Naive thymus-derived CD8-positive, alpha-beta T cell (primary cell): ENCODE measurements around the gene INPP5A. TPM values are rescaled to one million over a fixed set of nuclear protein-coding genes. Genes with fewer than 3 reads are reported as not detected.
A peak's percentile ranks its signal among the peaks of the same experiment; 100 is the strongest.
"Not testable (repeated sequence)": the region's sequence is repeated elsewhere in the genome, so short reads cannot be mapped to it uniquely, and the experiment has no call there.

Experiments
- ATAC-seq, 2 donors: fragments of 150-1000 bp; cut with Tn5 transposase in 1 of 2; sonication (Bioruptor Pico), chemical (Tn5 transposase) in 1 of 2; 1 replicate in 1 of 2; 2 replicates in 1 of 2; pipeline ENCODE4 v1.10.0; 2021; ENCODE audit warnings: mild to moderate bottlenecking in 2 of 2, moderate library complexity in 2 of 2
- POLR2A ChIA-PET: fragments of 350-600 bp; sonication (Branson Sonifier 250); formaldehyde crosslinking; loops from one replicate; lab custom pipeline; 2021; ENCODE audit warnings: antibody characterized with exemption; lab: Charles Lee
- DNase-seq, 10 donors: peaks; one replicate each; pipeline versions ENCODE4 v3.0.0 to v3.0.0-alpha.2; 2020 to 2022
- H3K27ac Mint-ChIP-seq, 10 donors: one replicate each; pipeline ENCODE4 v1.8.0; 2020 to 2022; ENCODE audit warnings: mild to moderate bottlenecking in 10 of 10, mixed read lengths in 10 of 10, moderate library complexity in 4 of 10, inconsistent platforms in 1 of 10
- H3K27me3 Mint-ChIP-seq, 5 donors: one replicate each; pipeline ENCODE4 v1.8.0; 2021 to 2022; ENCODE audit warnings: mixed read lengths in 5 of 5
- H3K36me3 Mint-ChIP-seq, 3 donors: one replicate each; pipeline ENCODE4 v1.8.0; 2020 to 2022; ENCODE audit warnings: mixed read lengths in 3 of 3, mild to moderate bottlenecking in 2 of 3, inconsistent platforms in 1 of 3
- H3K4me1 Mint-ChIP-seq, 4 donors: one replicate each; pipeline ENCODE4 v1.8.0; 2021 to 2022; ENCODE audit warnings: mixed read lengths in 4 of 4
- H3K4me3 Mint-ChIP-seq, 10 donors: one replicate each; pipeline ENCODE4 v1.8.0; 2020 to 2022; ENCODE audit warnings: mild to moderate bottlenecking in 10 of 10, mixed read lengths in 10 of 10, moderate library complexity in 6 of 10, inconsistent platforms in 1 of 10
- H3K9me3 Mint-ChIP-seq, 9 donors: one replicate each; pipeline ENCODE4 v1.8.0; 2020 to 2022; ENCODE audit warnings: mixed read lengths in 9 of 9, mild to moderate bottlenecking in 3 of 9, inconsistent platforms in 1 of 9, moderate library complexity in 1 of 9
- polyA plus RNA-seq, 3 donors: library from polyadenylated mRNA; unstranded; fragments of 300-500 nt; fragmentation: Illumina TruSeq; gene quantifications; one replicate each; pipeline ENCODE4 v1.2.3, GENCODE V29; 2021
- total RNA-seq, 8 experiments: library from RNA in 2 of 8; stranded (reverse) in 2 of 8; gene quantifications; one replicate each; pipeline ENCODE4 v1.2.3 and lab custom pipeline; 2021 to 2026

INPP5A gene
- total and polyA plus RNA-seq, 5 experiments from 2014 or later, result 0.51 to 33.7 (median 3.9) TPM

GRCh38 chr10:132787495-132788179 lies 250.1 kb downstream of the INPP5A start:
- no peak for DNase-seq
- Mint-ChIP-seq H3K36me3 (peaks cover 10 to 14% (median 11%) of the 10 kb centered on the region in 3 donors), H3K27ac (no peak overlapping the region), H3K9me3 (peaks cover 0 to 6% (median 0%) of the 10 kb centered on the region in 9 donors), H3K4me1 (peaks cover 0 to 4% (median under 1%) of the 10 kb centered on the region in 4 donors), H3K4me3 (no peak overlapping the region), H3K27me3 (peaks cover under 1 to 30% (median 4%) of the 10 kb centered on the region in 5 donors)
- no peak for ATAC-seq
- POLR2A ChIA-PET, result no interaction called here

- ATAC-seq (no peak), DNase-seq (no peak)
- POLR2A ChIA-PET, result no interaction called here
- Mint-ChIP-seq H3K9me3 (peaks cover 0 to 4% (median 0%) of the 10 kb centered on the region in 9 donors), H3K4me3 (peak overlapping the region in 1 of 10 donors; percentile 22), H3K4me1 (peaks cover 0 to 4% (median under 1%) of the 10 kb centered on the region in 4 donors), H3K36me3 (peaks cover 4 to 7% (median 4%) of the 10 kb centered on the region in 3 donors), H3K27ac (no peak overlapping the region), H3K27me3 (peaks cover 3 to 28% (median 8%) of the 10 kb centered on the region in 5 donors)
These were observed 250.7 kb downstream of the INPP5A start for GRCh38 chr10:132788180-132788830.

GRCh38 chr10:132788831-132789219 lies 251.2 kb downstream of the INPP5A start:
- H3K4me1 Mint-ChIP-seq, result peaks cover 0 to 2% (median under 1%) of the 10 kb centered on the region in 4 donors
- H3K36me3 Mint-ChIP-seq, result peaks cover 0 to 3% (median 0%) of the 10 kb centered on the region in 3 donors
- ATAC-seq (no peak), DNase-seq (no peak)
- POLR2A ChIA-PET, result no interaction called here
- H3K27me3 Mint-ChIP-seq, result peaks cover 0 to 25% (median 8%) of the 10 kb centered on the region in 5 donors
- no peaks in the 10 kb centered on the region for H3K9me3 Mint-ChIP-seq
- peak overlapping the region in 1 of 10 donors; percentile 5 for H3K4me3 Mint-ChIP-seq
- no peak overlapping the region for H3K27ac Mint-ChIP-seq

GRCh38 chr10:132789659-132790148 lies 252.1 kb downstream of the INPP5A start:
- POLR2A ChIA-PET, result no interaction called here
- H3K27me3 Mint-ChIP-seq, result peaks cover 0 to 22% (median 8%) of the 10 kb centered on the region in 5 donors
- no peak for DNase-seq
- peak overlapping the region in 1 of 10 donors; percentile 34 for H3K4me3 Mint-ChIP-seq
- peaks cover 0 to 3% (median 0%) of the 10 kb centered on the region in 3 donors for H3K36me3 Mint-ChIP-seq
- no peaks in the 10 kb centered on the region for H3K4me1 Mint-ChIP-seq
- H3K9me3 Mint-ChIP-seq, result no peaks in the 10 kb centered on the region
- no peak for ATAC-seq
- no peak overlapping the region for H3K27ac Mint-ChIP-seq

- Mint-ChIP-seq H3K36me3 (peaks cover 0 to 3% (median 0%) of the 10 kb centered on the region in 3 donors), H3K9me3 (no peaks in the 10 kb centered on the region), H3K4me3 (no peak overlapping the region), H3K27me3 (peaks cover 0 to 19% (median 8%) of the 10 kb centered on the region in 5 donors), H3K27ac (peak overlapping the region in 1 of 10 donors; percentile 44), H3K4me1 (no peaks in the 10 kb centered on the region)
- DNase-seq, result no peak
- ATAC-seq, result no peak
- POLR2A ChIA-PET, result no interaction called here
These were observed 252.9 kb downstream of the INPP5A start for GRCh38 chr10:132790470-132790869.

GRCh38 chr10:132790934-132791829 lies 253.6 kb downstream of the INPP5A start:
- H3K4me3 Mint-ChIP-seq, result no peak overlapping the region
- H3K4me1 Mint-ChIP-seq, result no peaks in the 10 kb centered on the region
- DNase-seq, result no peak
- POLR2A ChIA-PET, result no interaction called here
- H3K27ac Mint-ChIP-seq, result peak overlapping the region in 1 of 10 donors; percentile 44
- no peaks in the 10 kb centered on the region for H3K9me3 Mint-ChIP-seq
- peaks cover 0 to 3% (median 0%) of the 10 kb centered on the region in 3 donors for H3K36me3 Mint-ChIP-seq
- no peak for ATAC-seq
- H3K27me3 Mint-ChIP-seq, result peaks cover 0 to 19% (median 8%) of the 10 kb centered on the region in 5 donors

- H3K27ac Mint-ChIP-seq, ATAC-seq, H3K9me3 Mint-ChIP-seq, DNase-seq, H3K4me1 Mint-ChIP-seq, H3K4me3 Mint-ChIP-seq, H3K36me3 Mint-ChIP-seq, POLR2A ChIA-PET: not testable (repeated sequence)
- peaks cover 0 to 18% (median 8%) of the 10 kb centered on the region in 5 donors for H3K27me3 Mint-ChIP-seq
These were observed 254.5 kb downstream of the INPP5A start for GRCh38 chr10:132792099-132792498.

- H3K4me3 Mint-ChIP-seq, result no peak overlapping the region
- H3K27ac Mint-ChIP-seq, result no peak overlapping the region
- ATAC-seq (no peak), DNase-seq (no peak)
- peaks cover 0 to 3% (median 0%) of the 10 kb centered on the region in 3 donors for H3K36me3 Mint-ChIP-seq
- no peaks in the 10 kb centered on the region for H3K9me3 Mint-ChIP-seq
- POLR2A ChIA-PET, result no interaction called here
- H3K4me1 Mint-ChIP-seq, result no peaks in the 10 kb centered on the region
- H3K27me3 Mint-ChIP-seq, result peaks cover 0 to 18% (median 8%) of the 10 kb centered on the region in 5 donors
These were observed 255.2 kb downstream of the INPP5A start for GRCh38 chr10:132792796-132793195.

- Mint-ChIP-seq H3K9me3 (no peaks in the 10 kb centered on the region), H3K27ac (no peak overlapping the region), H3K4me3 (no peak overlapping the region), H3K4me1 (no peaks in the 10 kb centered on the region), H3K27me3 (peaks cover 0 to 18% (median 8%) of the 10 kb centered on the region in 5 donors), H3K36me3 (peaks cover 0 to 3% (median 0%) of the 10 kb centered on the region in 3 donors)
- no peak for DNase-seq
- no peak for ATAC-seq
- POLR2A ChIA-PET, result no interaction called here
These were observed 255.6 kb downstream of the INPP5A start for GRCh38 chr10:132793213-132793612.

- ATAC-seq (no peak), DNase-seq (no peak)
- Mint-ChIP-seq H3K27ac (peak overlapping the region in 1 of 10 donors; percentile 53), H3K4me1 (no peaks in the 10 kb centered on the region), H3K9me3 (no peaks in the 10 kb centered on the region), H3K36me3 (no peaks in the 10 kb centered on the region), H3K4me3 (no peak overlapping the region), H3K27me3 (peaks cover 0 to 15% (median 8%) of the 10 kb centered on the region in 5 donors)
- POLR2A ChIA-PET, result no interaction called here
These were observed 256.6 kb downstream of the INPP5A start for GRCh38 chr10:132793871-132794849.

- POLR2A ChIA-PET, result no interaction called here
- no peaks in the 10 kb centered on the region for H3K9me3 Mint-ChIP-seq
- no peak overlapping the region for H3K4me3 Mint-ChIP-seq
- H3K27me3 Mint-ChIP-seq, result peaks cover 0 to 8% (median 2%) of the 10 kb centered on the region in 5 donors
- no peaks in the 10 kb centered on the region for H3K36me3 Mint-ChIP-seq
- DNase-seq, result no peak
- no peaks in the 10 kb centered on the region for H3K4me1 Mint-ChIP-seq
- no peak overlapping the region for H3K27ac Mint-ChIP-seq
- no peak for ATAC-seq
These were observed 259.3 kb downstream of the INPP5A start for GRCh38 chr10:132796846-132797245.
